ENCODE results near the gene PALLD.

The PALLD gene

GRCh38 chr4:168651374-168651773 lies 154.5 kb downstream of the PALLD start:
- no peak for DNase-seq

DNA sequence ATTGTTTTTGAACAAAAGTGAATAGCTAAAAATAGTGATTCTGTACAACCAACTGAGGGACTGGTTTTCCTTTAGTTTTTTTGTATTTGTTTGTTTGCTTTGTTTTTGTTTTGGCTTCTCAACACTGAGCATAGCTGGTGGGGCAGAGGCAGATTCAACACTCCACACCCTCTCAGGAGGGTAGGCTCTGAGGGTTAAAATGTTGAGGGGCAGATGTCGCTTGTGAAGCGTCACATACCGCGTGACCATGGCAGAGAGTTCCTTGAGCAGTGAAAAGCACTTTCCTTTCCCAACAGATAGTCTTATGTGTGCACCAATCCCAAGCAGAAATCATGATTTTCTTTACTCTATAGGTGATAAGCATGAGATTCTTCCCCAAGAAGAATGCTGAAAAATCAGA lies 155.0 kb downstream of the PALLD start:
- no peak for DNase-seq

- DNase-seq: no peak
These were observed 155.9 kb downstream of the PALLD start for GRCh38 chr4:168652755-168653154.

- no peak for DNase-seq
These were observed 157.4 kb downstream of the PALLD start for GRCh38 chr4:168654104-168654847.

- no peak for DNase-seq
These were observed 158.0 kb downstream of the PALLD start for GRCh38 chr4:168654848-168655174.

- no peak for DNase-seq
These were observed 158.3 kb downstream of the PALLD start for GRCh38 chr4:168655182-168655581.

- DNase-seq: no peak
These were observed 159.3 kb downstream of the PALLD start for GRCh38 chr4:168656055-168656660.

DNA sequence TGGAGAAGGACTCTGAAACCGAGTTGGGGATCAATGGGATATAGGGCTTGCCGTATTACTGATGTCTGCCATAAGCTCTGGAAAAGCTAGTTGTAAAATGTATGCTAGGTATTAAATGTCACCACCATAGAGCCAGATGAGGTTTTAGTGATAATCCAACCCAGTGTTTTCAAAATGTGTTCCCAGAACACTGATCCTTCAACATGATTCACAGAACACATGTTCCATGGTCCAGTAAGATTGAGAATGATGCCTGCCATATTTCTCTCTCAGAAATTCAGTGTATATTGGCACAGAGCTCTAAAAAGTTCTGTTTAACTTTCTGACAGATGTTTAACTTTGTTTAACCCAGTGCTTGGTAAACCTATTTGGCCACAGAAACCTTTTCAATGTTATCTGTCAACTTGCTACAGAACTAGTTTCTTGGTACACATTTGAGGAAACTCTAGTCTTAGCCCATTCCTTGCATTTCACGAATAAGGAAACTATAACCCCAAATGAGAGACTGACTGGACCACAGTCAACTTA lies 160.2 kb downstream of the PALLD start:
- DNase-seq: no peak

- no peak for DNase-seq
These were observed 161.9 kb downstream of the PALLD start for GRCh38 chr4:168658751-168659150.

DNA sequence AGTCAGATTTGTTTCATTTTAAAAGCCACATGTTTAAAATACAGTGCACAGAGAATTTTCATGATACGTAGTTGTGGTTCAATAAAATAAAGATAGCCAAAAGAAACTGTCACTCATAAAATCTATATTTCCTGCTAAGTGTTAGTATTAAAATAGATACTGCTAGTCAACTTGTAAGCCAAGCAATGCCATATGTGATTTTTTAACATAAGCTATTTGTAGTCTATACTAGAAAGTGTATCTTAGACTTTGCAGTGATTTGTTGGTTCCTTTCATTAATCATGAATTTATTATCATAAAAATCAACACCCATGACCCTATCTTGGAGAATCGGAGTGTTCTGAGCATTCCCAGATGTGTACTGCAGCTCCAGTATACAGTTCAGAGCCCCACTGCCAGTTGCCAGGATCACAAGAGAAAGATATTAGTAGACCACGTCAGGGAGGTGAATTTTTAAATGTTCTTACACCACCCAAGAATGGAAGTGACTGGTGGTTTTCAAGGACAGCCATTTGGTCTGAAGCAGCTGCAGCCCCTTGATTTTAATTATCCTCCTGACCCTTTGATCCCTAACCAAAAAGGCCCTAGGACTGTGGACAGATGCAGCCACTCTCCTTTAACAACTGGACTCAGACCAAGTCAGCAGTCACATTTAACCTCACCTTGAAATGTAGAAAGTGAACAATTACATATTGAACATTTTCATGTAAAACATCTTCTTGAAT lies 163.1 kb downstream of the PALLD start:
- DNase-seq: no peak

DNA sequence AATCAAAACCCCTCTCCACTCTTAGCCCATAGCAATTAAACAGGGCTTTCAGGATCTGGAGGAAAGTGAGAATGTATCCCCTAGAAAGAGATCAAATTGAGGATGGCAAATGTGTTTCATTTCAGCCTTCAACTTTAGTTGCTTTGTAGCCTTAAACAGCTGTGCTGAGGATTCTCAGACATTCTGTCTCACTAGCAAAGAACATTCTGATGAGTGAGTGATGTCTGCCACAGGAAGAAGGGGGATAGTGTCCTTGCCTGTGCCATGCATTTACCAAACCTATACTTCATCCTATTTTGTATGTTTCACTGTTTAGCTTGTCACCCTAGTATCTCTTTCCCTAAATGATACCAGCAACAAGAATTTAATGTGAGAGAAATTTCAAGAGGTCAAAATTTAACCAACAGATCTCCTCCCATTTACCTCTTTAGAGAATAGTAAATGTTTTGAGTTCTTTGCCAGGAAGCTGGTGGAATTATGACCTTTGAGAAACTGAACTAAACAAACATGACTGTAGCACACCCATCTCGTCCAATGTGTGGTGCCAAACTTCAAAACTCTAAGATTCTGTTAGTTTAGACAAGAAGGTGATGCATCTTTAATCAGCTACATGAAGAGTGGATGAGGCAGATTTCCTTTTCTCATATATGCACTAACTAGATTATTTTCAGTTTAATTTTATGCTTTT lies 165.6 kb downstream of the PALLD start:
- DNase-seq: no peak

- no peak for DNase-seq
These were observed 167.5 kb downstream of the PALLD start for GRCh38 chr4:168664242-168664891.

DNA sequence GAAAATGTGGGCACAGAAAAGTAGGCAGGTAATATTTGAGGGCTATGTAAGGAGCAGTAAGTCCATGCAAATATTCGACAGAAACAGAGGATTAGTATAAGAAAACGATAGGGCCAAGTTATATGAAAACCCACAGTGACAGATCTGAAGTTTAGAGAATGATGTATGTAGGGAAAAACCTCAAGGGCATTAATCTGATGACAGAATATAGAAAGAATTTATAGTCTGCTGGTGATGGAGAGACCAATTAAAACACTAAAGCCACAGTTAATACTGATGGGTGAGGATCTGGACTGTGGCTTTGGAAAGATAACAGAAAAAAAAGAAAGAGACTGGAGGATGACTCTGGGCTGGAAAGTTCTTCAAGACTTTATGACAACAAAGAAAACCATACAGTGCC lies 169.7 kb downstream of the PALLD start:
- no peak for DNase-seq

DNA sequence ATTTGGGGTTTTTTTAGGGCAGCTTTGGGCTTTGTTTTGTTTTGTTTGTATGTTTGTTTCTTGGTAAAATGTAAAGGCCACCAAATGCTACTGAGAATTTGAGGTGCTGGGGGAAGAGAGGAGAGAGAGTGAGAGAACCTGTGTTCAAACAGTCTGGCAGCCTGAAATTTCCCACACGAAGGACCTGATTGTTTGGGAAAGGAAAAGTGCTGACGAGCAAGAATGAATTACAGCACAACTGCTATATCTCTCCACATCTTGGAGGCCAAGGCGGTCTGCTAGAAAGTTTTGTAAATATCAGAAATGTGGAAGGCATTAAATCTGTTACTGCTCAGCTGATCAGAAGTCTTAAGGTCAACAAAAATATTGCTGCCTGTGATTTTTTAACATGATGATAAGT lies 170.5 kb downstream of the PALLD start:
- DNase-seq: no peak

DNA sequence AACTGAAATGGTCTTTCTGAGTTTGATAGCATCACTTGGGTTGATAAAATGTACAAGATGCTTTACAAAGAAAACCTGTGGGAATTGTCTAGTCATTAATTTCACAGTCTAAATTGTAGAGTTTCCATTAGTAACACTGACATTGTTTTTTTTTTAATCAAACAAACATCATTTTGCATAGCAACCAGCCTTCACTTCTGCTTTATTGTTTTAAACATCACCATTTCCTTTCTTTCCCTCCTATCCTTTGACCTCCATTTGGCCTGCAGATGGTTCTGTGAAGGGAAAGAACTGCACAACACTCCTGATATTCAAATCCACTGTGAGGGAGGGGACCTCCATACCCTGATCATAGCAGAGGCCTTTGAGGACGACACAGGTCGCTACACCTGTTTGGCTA lies 171.1 kb downstream of the PALLD start:
- no peak for DNase-seq

DNA sequence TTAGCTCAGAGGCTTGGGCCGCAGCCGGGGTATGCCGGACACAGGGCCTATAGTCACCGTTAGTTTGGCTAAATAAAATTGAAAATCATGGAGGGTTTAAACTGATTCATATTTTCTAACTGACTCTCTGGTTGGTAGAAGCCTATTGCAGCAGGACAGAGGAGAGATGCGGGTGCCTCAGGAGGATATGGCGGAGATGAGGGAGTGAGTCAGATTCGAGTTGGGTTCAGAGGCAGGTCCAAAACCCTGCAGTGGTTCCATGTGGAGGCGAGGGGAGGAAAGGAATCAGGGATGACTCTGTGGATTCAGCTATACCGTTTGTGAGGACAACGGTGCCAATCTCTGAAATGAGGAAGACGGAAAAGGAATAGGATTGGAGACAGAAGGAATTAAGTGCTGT lies 176.6 kb downstream of the PALLD start:
- DNase-seq: no peak

DNA sequence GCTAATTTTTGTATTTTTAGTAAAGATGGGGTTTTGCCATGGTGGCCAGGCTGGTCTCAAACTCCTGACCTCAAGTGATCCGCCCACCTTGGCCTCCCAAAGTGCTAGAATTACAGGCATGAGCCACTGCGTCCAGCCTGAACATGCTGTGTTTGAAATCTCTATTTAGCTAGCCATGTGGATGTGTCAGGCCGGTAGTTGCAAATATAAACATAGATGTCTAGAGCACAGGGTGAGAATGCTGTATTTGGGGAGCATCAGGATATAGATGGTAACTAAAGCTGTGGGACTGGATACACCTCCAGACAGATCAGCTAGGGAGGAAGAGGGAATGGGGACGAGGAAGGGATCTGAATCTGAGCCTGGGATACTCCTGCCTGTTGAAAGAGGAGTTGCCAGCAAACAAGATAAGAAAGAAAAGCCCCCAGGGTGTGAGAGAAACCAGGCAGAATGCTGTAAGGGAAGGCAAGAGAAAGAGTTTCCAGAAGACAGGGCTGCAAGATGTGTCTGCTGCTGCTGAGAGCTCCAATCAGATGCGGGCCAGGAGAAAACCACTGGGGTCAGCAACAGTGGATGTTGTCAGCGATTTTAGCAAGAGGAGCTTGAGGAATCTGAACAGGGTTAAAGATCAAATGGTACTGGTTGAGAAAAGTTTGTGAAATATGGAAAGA lies 177.4 kb downstream of the PALLD start:
- no peak for DNase-seq

- DNase-seq: no peak
These were observed 178.0 kb downstream of the PALLD start for GRCh38 chr4:168674866-168675265.

- no peak for DNase-seq
These were observed 180.2 kb downstream of the PALLD start for GRCh38 chr4:168677063-168677462.

- DNase-seq: no peak
These were observed 181.0 kb downstream of the PALLD start for GRCh38 chr4:168677879-168678278.

- no peak for DNase-seq
These were observed 182.0 kb downstream of the PALLD start for GRCh38 chr4:168678751-168679366.

GRCh38 chr4:168679397-168679796 lies 182.5 kb downstream of the PALLD start:
- no peak for DNase-seq
